ENCODE data around the gene B3GNT5.

B3GNT5 gene

GRCh38 chr3:183287301-183287971 is 34.4 kb downstream of the B3GNT5 start:
- H3K9me3 ChIP-seq (ENCODE audit: control insufficient read depth, low read length): no peaks in the 10 kb centered on the region
- 93 to 94% methylated on average over 9 of the region's 9 CpGs for WGBS, 2 experiments
- no peaks in the 10 kb centered on the region for H3K27me3 ChIP-seq (ENCODE audit: control insufficient read depth, insufficient read depth, low read length, poor library complexity, severe bottlenecking)
- no peak overlapping the region for H3K4me3 ChIP-seq (ENCODE audit: insufficient read depth, low read depth, low read length)
- no peak overlapping the region for H3K27ac ChIP-seq (ENCODE audit: insufficient read depth, low read depth, low read length, poor library complexity, severe bottlenecking)
- H3K36me3 ChIP-seq (ENCODE audit: control insufficient read depth, insufficient read depth, low read length): no peaks in the 10 kb centered on the region
- no peaks in the 10 kb centered on the region for H3K4me1 ChIP-seq (ENCODE audit: control insufficient read depth, insufficient read depth, low read length)

- Histone ChIP-seq H3K36me3 (ENCODE audit: control insufficient read depth, insufficient read depth, low read length) (no peaks in the 10 kb centered on the region), H3K27me3 (ENCODE audit: control insufficient read depth, insufficient read depth, low read length, poor library complexity, severe bottlenecking) (no peaks in the 10 kb centered on the region), H3K9me3 (ENCODE audit: control insufficient read depth, low read length) (no peaks in the 10 kb centered on the region), H3K4me1 (ENCODE audit: control insufficient read depth, insufficient read depth, low read length) (no peaks in the 10 kb centered on the region), H3K4me3 (ENCODE audit: insufficient read depth, low read depth, low read length) (no peak overlapping the region), H3K27ac (ENCODE audit: insufficient read depth, low read depth, low read length, poor library complexity, severe bottlenecking) (no peak overlapping the region)
- WGBS, 2 experiments: 91 to 93% methylated on average over 2 of the region's 2 CpGs
These were observed 35.1 kb downstream of the B3GNT5 start for GRCh38 chr3:183288117-183288516.

DNA sequence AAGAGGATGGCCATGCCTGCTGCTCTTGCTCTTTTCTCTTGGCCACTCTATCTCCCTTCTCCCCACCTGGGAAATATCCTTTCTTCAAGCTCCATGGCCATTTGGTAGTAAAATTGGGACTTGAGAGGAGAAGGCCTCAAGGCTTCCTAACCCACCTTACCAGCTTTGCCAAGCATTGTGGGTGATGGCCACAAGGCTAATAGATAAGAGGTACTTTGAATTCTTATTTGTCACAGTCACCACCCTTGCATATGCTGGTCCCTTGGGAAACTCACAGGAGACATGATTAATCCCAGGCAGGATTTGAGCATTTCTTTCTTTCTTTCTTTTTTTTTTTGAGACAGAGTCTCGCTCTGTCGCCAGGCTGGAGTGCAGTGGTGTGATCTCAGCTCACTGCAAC is 37.2 kb downstream of the B3GNT5 start:
- 86 to 91% methylated on average over 2 of the region's 2 CpGs for WGBS, 2 experiments
- Histone ChIP-seq H3K27me3 (ENCODE audit: control insufficient read depth, insufficient read depth, low read length, poor library complexity, severe bottlenecking) (no peaks in the 10 kb centered on the region), H3K9me3 (ENCODE audit: control insufficient read depth, low read length) (no peaks in the 10 kb centered on the region), H3K27ac (ENCODE audit: insufficient read depth, low read depth, low read length, poor library complexity, severe bottlenecking) (no peak overlapping the region), H3K4me1 (ENCODE audit: control insufficient read depth, insufficient read depth, low read length) (no peaks in the 10 kb centered on the region), H3K4me3 (ENCODE audit: insufficient read depth, low read depth, low read length) (no peak overlapping the region), H3K36me3 (ENCODE audit: control insufficient read depth, insufficient read depth, low read length) (no peaks in the 10 kb centered on the region)

GRCh38 chr3:183291497-183292031 is 38.5 kb downstream of the B3GNT5 start:
- no peak overlapping the region for H3K27ac ChIP-seq (ENCODE audit: insufficient read depth, low read depth, low read length, poor library complexity, severe bottlenecking)

DNA sequence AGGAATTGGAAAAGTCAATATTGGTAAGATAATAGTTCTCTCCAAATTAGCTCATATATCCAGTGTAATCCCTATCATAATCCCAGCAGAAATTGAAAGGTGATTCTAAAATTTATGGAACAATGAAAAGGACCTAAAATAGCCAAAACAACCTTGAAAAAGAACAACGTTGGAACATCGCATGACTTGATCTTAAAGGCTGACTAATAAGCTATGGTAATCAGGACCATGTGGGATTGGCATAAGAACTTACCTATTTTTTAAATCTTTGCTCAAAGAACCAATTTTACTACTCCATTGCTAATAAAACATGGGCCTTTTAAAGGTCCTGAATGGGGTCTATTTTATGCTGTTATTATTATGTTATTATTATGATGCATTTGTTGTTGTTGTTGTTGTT is 40.9 kb downstream of the B3GNT5 start:
- Histone ChIP-seq H3K4me3 (ENCODE audit: insufficient read depth, low read depth, low read length) (no peak overlapping the region), H3K27ac (ENCODE audit: insufficient read depth, low read depth, low read length, poor library complexity, severe bottlenecking) (no peak overlapping the region), H3K36me3 (ENCODE audit: control insufficient read depth, insufficient read depth, low read length) (no peaks in the 10 kb centered on the region), H3K9me3 (ENCODE audit: control insufficient read depth, low read length) (no peaks in the 10 kb centered on the region), H3K27me3 (ENCODE audit: control insufficient read depth, insufficient read depth, low read length, poor library complexity, severe bottlenecking) (no peaks in the 10 kb centered on the region), H3K4me1 (ENCODE audit: control insufficient read depth, insufficient read depth, low read length) (no peaks in the 10 kb centered on the region)
- 94 to 95% methylated on average over 2 of the region's 2 CpGs for WGBS, 2 experiments

More at GRCh38 chr3:183291497-183292031, 38.5 kb downstream of the B3GNT5 start:
- Histone ChIP-seq H3K4me3 (ENCODE audit: insufficient read depth, low read depth, low read length) (no peak overlapping the region), H3K4me1 (ENCODE audit: control insufficient read depth, insufficient read depth, low read length) (no peaks in the 10 kb centered on the region), H3K27me3 (ENCODE audit: control insufficient read depth, insufficient read depth, low read length, poor library complexity, severe bottlenecking) (no peaks in the 10 kb centered on the region), H3K9me3 (ENCODE audit: control insufficient read depth, low read length) (no peaks in the 10 kb centered on the region), H3K36me3 (ENCODE audit: control insufficient read depth, insufficient read depth, low read length) (no peaks in the 10 kb centered on the region)
- WGBS, 2 experiments: 94% methylated on average over 4 of the region's 4 CpGs

GRCh38 chr3:183295211-183295610 is 42.2 kb downstream of the B3GNT5 start:
- Histone ChIP-seq H3K4me3 (ENCODE audit: insufficient read depth, low read depth, low read length) (no peak overlapping the region), H3K27me3 (ENCODE audit: control insufficient read depth, insufficient read depth, low read length, poor library complexity, severe bottlenecking) (no peaks in the 10 kb centered on the region), H3K9me3 (ENCODE audit: control insufficient read depth, low read length) (no peaks in the 10 kb centered on the region), H3K4me1 (ENCODE audit: control insufficient read depth, insufficient read depth, low read length) (no peaks in the 10 kb centered on the region), H3K27ac (ENCODE audit: insufficient read depth, low read depth, low read length, poor library complexity, severe bottlenecking) (no peak overlapping the region), H3K36me3 (ENCODE audit: control insufficient read depth, insufficient read depth, low read length) (no peaks in the 10 kb centered on the region)
- 91 to 92% methylated on average over 3 of the region's 3 CpGs for WGBS, 2 experiments

DNA sequence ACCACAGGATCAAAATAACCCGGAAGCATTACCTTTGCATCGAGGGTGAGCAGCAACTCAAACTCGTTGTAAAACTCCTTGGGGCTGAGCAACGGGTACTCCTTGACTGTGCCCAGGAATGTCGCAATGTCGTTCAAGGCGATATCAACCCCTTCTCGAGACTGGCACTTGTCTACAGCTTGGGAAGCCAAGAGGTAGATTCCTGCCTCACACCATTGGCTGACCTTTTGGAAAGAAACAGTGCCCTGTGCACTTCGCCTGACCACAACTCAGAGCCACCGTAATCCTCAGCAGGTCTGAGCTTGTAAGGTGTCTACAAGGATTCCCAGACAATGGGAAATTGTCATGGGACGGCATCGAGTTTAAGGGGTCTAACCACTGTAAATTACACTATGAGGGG is 43.9 kb downstream of the B3GNT5 start:
- no peaks in the 10 kb centered on the region for H3K4me1 ChIP-seq (ENCODE audit: control insufficient read depth, insufficient read depth, low read length)
- WGBS, 2 experiments: 95% methylated on average over 12 of the region's 12 CpGs
- H3K27me3 ChIP-seq (ENCODE audit: control insufficient read depth, insufficient read depth, low read length, poor library complexity, severe bottlenecking): no peaks in the 10 kb centered on the region
- no peaks in the 10 kb centered on the region for H3K36me3 ChIP-seq (ENCODE audit: control insufficient read depth, insufficient read depth, low read length)
- no peak overlapping the region for H3K27ac ChIP-seq (ENCODE audit: insufficient read depth, low read depth, low read length, poor library complexity, severe bottlenecking)
- H3K9me3 ChIP-seq (ENCODE audit: control insufficient read depth, low read length): no peaks in the 10 kb centered on the region
- no peak overlapping the region for H3K4me3 ChIP-seq (ENCODE audit: insufficient read depth, low read depth, low read length)

- H3K4me1 ChIP-seq (ENCODE audit: control insufficient read depth, insufficient read depth, low read length): no peaks in the 10 kb centered on the region
- H3K36me3 ChIP-seq (ENCODE audit: control insufficient read depth, insufficient read depth, low read length): no peaks in the 10 kb centered on the region
- no peaks in the 10 kb centered on the region for H3K27me3 ChIP-seq (ENCODE audit: control insufficient read depth, insufficient read depth, low read length, poor library complexity, severe bottlenecking)
- no peaks in the 10 kb centered on the region for H3K9me3 ChIP-seq (ENCODE audit: control insufficient read depth, low read length)
- H3K27ac ChIP-seq (ENCODE audit: insufficient read depth, low read depth, low read length, poor library complexity, severe bottlenecking): no peak overlapping the region
- 44 to 49% methylated on average over 5 of the region's 5 CpGs for WGBS, 2 experiments
- H3K4me3 ChIP-seq (ENCODE audit: insufficient read depth, low read depth, low read length): no peak overlapping the region
These were observed 45.7 kb downstream of the B3GNT5 start for GRCh38 chr3:183298701-183299153.

DNA sequence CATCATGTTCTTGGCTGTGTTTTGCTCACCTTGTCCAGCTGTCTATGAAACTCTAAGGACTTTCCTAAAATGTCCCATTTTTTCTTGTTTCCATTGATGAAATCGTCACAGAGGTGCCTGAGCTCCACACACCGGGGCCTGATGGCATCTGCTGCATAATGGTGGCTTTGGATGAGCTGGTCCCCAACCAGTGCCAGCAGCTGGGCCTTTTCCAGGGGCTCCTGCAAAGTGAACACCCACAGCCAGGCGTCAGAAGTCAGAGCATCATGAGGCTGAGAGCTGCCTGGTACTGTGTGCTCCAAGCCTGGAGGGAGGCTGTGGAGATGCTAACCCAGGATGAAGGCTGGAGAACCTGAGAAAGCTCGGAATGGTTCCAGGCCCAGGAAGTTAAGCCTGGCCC is 46.9 kb downstream of the B3GNT5 start:
- no peak overlapping the region for H3K4me3 ChIP-seq (ENCODE audit: insufficient read depth, low read depth, low read length)
- no peaks in the 10 kb centered on the region for H3K9me3 ChIP-seq (ENCODE audit: control insufficient read depth, low read length)
- 94 to 98% methylated on average over 4 of the region's 4 CpGs for WGBS, 2 experiments
- H3K4me1 ChIP-seq (ENCODE audit: control insufficient read depth, insufficient read depth, low read length): no peaks in the 10 kb centered on the region
- no peaks in the 10 kb centered on the region for H3K27me3 ChIP-seq (ENCODE audit: control insufficient read depth, insufficient read depth, low read length, poor library complexity, severe bottlenecking)
- H3K36me3 ChIP-seq (ENCODE audit: control insufficient read depth, insufficient read depth, low read length): no peaks in the 10 kb centered on the region
- no peak overlapping the region for H3K27ac ChIP-seq (ENCODE audit: insufficient read depth, low read depth, low read length, poor library complexity, severe bottlenecking)

- no peaks in the 10 kb centered on the region for H3K27me3 ChIP-seq (ENCODE audit: control insufficient read depth, insufficient read depth, low read length, poor library complexity, severe bottlenecking)
- no peaks in the 10 kb centered on the region for H3K9me3 ChIP-seq (ENCODE audit: control insufficient read depth, low read length)
- 91 to 94% methylated on average over 6 of the region's 6 CpGs for WGBS, 2 experiments
- H3K4me3 ChIP-seq (ENCODE audit: insufficient read depth, low read depth, low read length): no peak overlapping the region
- no peak overlapping the region for H3K27ac ChIP-seq (ENCODE audit: insufficient read depth, low read depth, low read length, poor library complexity, severe bottlenecking)
- H3K36me3 ChIP-seq (ENCODE audit: control insufficient read depth, insufficient read depth, low read length): no peaks in the 10 kb centered on the region
- H3K4me1 ChIP-seq (ENCODE audit: control insufficient read depth, insufficient read depth, low read length): no peaks in the 10 kb centered on the region
These were observed 48.0 kb downstream of the B3GNT5 start for GRCh38 chr3:183300996-183301562.
